DOHH2 (cell line): ENCODE results near the gene COLEC11.

Source experiments
- H3F3A ChIP-seq: fragments of 200-600 bp; sonication (generic), shearing (Covaris generic); 2 replicates; pipeline ENCODE4 v1.6.0; 2016; ENCODE audit warnings: antibody characterized with exemption, mild to moderate bottlenecking; ENCODE audit not compliant: control insufficient read depth, insufficient read depth
- H3K27ac ChIP-seq: fragments of 200-600 bp; sonication (generic); 2 replicates; pipeline ENCODE4 v1.5.1; 2014; ENCODE audit warnings: low read depth, mild to moderate bottlenecking, low read length, moderate library complexity
- H3K27me3 ChIP-seq: fragments of 200-600 bp; sonication (generic); 2 replicates; pipeline ENCODE4 v1.6.1; 2014; ENCODE audit warnings: mild to moderate bottlenecking, low read length, mixed read lengths; ENCODE audit not compliant: control insufficient read depth
- H3K36me3 ChIP-seq: fragments of 200-600 bp; sonication (generic); 2 replicates; pipeline ENCODE4 v1.6.1; 2014; ENCODE audit warnings: mild to moderate bottlenecking, low read length, moderate library complexity, mixed read lengths; ENCODE audit not compliant: control insufficient read depth
- H3K4me1 ChIP-seq: fragments of 200-600 bp; sonication (generic); 2 replicates; pipeline ENCODE4 v1.6.1; 2014; ENCODE audit warnings: mild to moderate bottlenecking, low read length, mixed read lengths; ENCODE audit not compliant: control insufficient read depth
- H3K4me2 ChIP-seq: fragments of 200-600 bp; sonication (generic); 2 replicates; pipeline ENCODE4 v1.6.0; 2014; ENCODE audit warnings: mild to moderate bottlenecking, low read length, moderate library complexity
- H3K4me3 ChIP-seq: fragments of 200-600 bp; sonication (generic); 2 replicates; pipeline ENCODE4 v1.5.1; 2014; ENCODE audit warnings: mild to moderate bottlenecking, low read length, mixed read lengths
- H3K79me2 ChIP-seq: fragments of 200-600 bp; sonication (generic); 2 replicates; pipeline ENCODE4 v1.6.1; 2014; ENCODE audit warnings: mild to moderate bottlenecking, low read length, mixed read lengths; ENCODE audit not compliant: control insufficient read depth
- H3K9me2 ChIP-seq: fragments of 200-600 bp; sonication (generic); replicated peaks from 2 replicates; pipeline ENCODE4 v1.6.1; 2014; ENCODE audit warnings: mild to moderate bottlenecking, low read length, mixed read lengths; ENCODE audit not compliant: control insufficient read depth
- H3K9me3 ChIP-seq: fragments of 200-600 bp; sonication (generic); 2 replicates; pipeline ENCODE4 v1.6.1; 2014; ENCODE audit warnings: antibody characterized with exemption, low read length, mixed read lengths; ENCODE audit not compliant: control insufficient read depth, insufficient read depth
- H4K20me1 ChIP-seq: fragments of 200-600 bp; sonication (generic); 2 replicates; pipeline ENCODE4 v1.6.0; 2014; ENCODE audit warnings: low read depth, mild to moderate bottlenecking, antibody characterized with exemption, low read length, moderate library complexity; ENCODE audit not compliant: control insufficient read depth, insufficient read depth
- CTCF ChIP-seq: fragments of 200-600 bp; sonication (generic); IDR thresholded peaks from one replicate; pipeline ENCODE4 v1.5.1; 2014; ENCODE audit warnings: antibody characterized with exemption, mild to moderate bottlenecking, low read depth, low read length; ENCODE audit not compliant: poor library complexity, severe bottlenecking
- EZH2phosphoT487 ChIP-seq: fragments of 200-600 bp; sonication (generic); IDR thresholded peaks from 2 replicates; pipeline ENCODE4 v1.6.1; 2017; ENCODE audit warnings: borderline replicate concordance, mild to moderate bottlenecking, antibody characterized with exemption, low read length, moderate library complexity, mixed read lengths

Gene COLEC11

GRCh38 chr2:3647831-3648651 lies 53.1 kb downstream of the COLEC11 start:
- no peaks in the 10 kb centered on the region for H3K36me3 ChIP-seq
- no peaks in the 10 kb centered on the region for H4K20me1 ChIP-seq
- peaks cover 33% of the 10 kb centered on the region for H3K4me1 ChIP-seq
- no peaks in the 10 kb centered on the region for H3K79me2 ChIP-seq
- H3F3A ChIP-seq = no peaks in the 10 kb centered on the region
- no peak overlapping the region for H3K4me3 ChIP-seq
- H3K9me3 ChIP-seq = no peaks in the 10 kb centered on the region
- no peaks in the 10 kb centered on the region for H3K9me2 ChIP-seq
- H3K27me3 ChIP-seq = no peaks in the 10 kb centered on the region
- H3K27ac ChIP-seq = no peak overlapping the region
- TF ChIP-seq CTCF = no peak
- no peak for TF ChIP-seq EZH2phosphoT487
- H3K4me2 ChIP-seq = no peak overlapping the region

- H3K27me3 ChIP-seq = no peaks in the 10 kb centered on the region
- TF ChIP-seq CTCF = no peak
- TF ChIP-seq EZH2phosphoT487 = no peak
- no peaks in the 10 kb centered on the region for H3F3A ChIP-seq
- H3K4me2 ChIP-seq = no peak overlapping the region
- H3K4me1 ChIP-seq = peaks cover 33% of the 10 kb centered on the region
- no peaks in the 10 kb centered on the region for H3K9me3 ChIP-seq
- no peaks in the 10 kb centered on the region for H3K9me2 ChIP-seq
- no peak overlapping the region for H3K4me3 ChIP-seq
- H3K27ac ChIP-seq = no peak overlapping the region
- H3K79me2 ChIP-seq = no peaks in the 10 kb centered on the region
- no peaks in the 10 kb centered on the region for H3K36me3 ChIP-seq
- H4K20me1 ChIP-seq = no peaks in the 10 kb centered on the region
These were observed 53.8 kb downstream of the COLEC11 start for GRCh38 chr2:3648652-3649177.

GRCh38 chr2:3649581-3649980 lies 54.7 kb downstream of the COLEC11 start:
- no peaks in the 10 kb centered on the region for H3K79me2 ChIP-seq
- H3K9me2 ChIP-seq = no peaks in the 10 kb centered on the region
- TF ChIP-seq CTCF = no peak
- no peaks in the 10 kb centered on the region for H3F3A ChIP-seq
- no peak overlapping the region for H3K27ac ChIP-seq
- no peak overlapping the region for H3K4me2 ChIP-seq
- no peaks in the 10 kb centered on the region for H3K36me3 ChIP-seq
- no peaks in the 10 kb centered on the region for H4K20me1 ChIP-seq
- H3K4me3 ChIP-seq = no peak overlapping the region
- H3K4me1 ChIP-seq = peaks cover 33% of the 10 kb centered on the region
- no peaks in the 10 kb centered on the region for H3K9me3 ChIP-seq
- no peaks in the 10 kb centered on the region for H3K27me3 ChIP-seq
